ENCODE data around the gene INTS1. TPM values are rescaled to one million over a fixed set of nuclear protein-coding genes. Genes with fewer than 3 reads are reported as not detected.

Gene INTS1
- total and polyA plus RNA-seq, 2 of the 4 experiments (the other 2 are of a cell fraction): 9.3 to 40.1 TPM

DNA sequence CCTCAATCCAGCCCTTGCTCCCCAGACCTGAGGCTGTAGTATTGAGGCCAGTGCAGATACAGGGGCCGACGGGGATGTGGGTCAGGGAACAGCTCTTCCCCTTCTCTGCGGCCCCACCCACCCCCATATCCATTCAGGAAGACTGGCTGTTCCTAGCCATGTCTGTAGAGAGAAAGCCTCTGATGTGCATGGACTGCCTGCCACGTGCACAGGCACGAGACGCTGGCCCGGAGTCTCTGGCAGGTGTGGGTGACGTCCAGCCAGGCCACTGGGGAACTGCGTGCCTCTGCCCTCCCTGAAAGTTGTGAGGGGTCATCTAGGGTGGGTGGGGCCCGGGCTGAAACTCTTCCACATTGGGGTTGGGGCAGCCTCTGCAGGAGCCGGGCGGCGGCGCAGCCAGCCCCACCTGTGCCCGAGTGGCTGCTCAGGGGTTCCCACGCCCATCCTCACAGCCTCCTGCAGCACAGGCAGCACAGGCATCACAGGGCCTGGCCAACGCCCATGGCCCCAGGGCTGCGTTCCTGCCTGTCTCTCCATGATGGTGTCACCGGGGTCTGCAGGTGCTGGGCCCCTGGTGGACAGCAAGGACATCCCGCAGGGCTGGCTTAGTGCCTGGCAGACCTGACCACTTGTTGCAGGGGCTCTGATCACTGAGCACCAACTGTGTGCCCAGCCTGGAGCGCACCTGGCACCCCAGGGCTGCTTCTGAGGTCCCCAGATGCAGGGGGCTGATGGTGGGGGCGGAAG lies 72.4 kb downstream of the INTS1 start (continued):
- TF ChIP-seq, protein P1, sequence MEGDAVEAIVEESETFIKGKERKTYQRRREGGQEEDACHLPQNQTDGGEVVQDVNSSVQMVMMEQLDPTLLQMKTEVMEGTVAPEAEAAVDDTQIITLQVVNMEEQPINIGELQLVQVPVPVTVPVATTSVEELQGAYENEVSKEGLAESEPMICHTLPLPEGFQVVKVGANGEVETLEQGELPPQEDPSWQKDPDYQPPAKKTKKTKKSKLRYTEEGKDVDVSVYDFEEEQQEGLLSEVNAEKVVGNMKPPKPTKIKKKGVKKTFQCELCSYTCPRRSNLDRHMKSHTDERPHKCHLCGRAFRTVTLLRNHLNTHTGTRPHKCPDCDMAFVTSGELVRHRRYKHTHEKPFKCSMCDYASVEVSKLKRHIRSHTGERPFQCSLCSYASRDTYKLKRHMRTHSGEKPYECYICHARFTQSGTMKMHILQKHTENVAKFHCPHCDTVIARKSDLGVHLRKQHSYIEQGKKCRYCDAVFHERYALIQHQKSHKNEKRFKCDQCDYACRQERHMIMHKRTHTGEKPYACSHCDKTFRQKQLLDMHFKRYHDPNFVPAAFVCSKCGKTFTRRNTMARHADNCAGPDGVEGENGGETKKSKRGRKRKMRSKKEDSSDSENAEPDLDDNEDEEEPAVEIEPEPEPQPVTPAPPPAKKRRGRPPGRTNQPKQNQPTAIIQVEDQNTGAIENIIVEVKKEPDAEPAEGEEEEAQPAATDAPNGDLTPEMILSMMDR (conservative IDR thresholded peaks at IDR 0.05; ENCODE audit: low read depth, low read length): no peak
- TF ChIP-seq BHLHE40 (IDR thresholded peaks at IDR 0.05; ENCODE audit: low read depth, low read length): no peak
- no peak for TF ChIP-seq RAD21 (IDR thresholded peaks at IDR 0.05; ENCODE audit: low read length)
- TF ChIP-seq CEBPB (IDR thresholded peaks at IDR 0.05; ENCODE audit: low read depth, low read length): no peak

DNA sequence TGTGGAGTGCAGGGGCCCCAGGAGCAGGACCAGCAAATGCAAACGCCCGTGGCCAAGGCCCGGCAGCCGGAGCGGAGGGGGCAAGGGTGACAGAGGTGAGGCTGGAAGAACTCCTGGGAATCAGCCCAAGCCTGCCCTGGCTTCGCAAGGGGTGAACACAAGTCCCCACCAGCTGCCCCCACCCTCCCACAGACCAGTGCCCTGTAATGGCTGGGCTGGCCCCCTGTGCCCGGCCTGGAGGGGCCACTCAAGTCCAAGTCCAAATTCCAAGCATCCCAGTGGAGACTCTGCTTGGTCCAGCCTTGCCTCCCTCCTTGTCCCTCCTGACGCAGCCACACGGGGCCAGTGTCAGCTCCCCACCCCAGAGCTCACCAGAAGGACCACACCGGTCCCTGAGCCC lies 73.0 kb downstream of the INTS1 start:
- TF ChIP-seq CHD1 (IDR thresholded peaks at IDR 0.05; ENCODE audit: low read depth, low read length): no peak
- TF ChIP-seq POLR2A (IDR thresholded peaks at IDR 0.05; ENCODE audit: low read depth, low read length): no peak
- TF ChIP-seq RFX5 (IDR thresholded peaks at IDR 0.05; ENCODE audit: low read depth, low read length): no peak
- TF ChIP-seq RCOR1 (IDR thresholded peaks at IDR 0.05; ENCODE audit: insufficient replicate concordance, low read length): no peak
- no peak for TF ChIP-seq CEBPB (IDR thresholded peaks at IDR 0.05; ENCODE audit: low read depth, low read length)
- TF ChIP-seq NFE2L2 (IDR thresholded peaks at IDR 0.05; ENCODE audit: low read depth, low read length): no peak
- no peak for TF ChIP-seq MAZ (IDR thresholded peaks at IDR 0.05; ENCODE audit: borderline replicate concordance, low read depth, low read length)
- no peak for TF ChIP-seq MXI1 (IDR thresholded peaks at IDR 0.05; ENCODE audit: borderline replicate concordance, low read depth, low read length)
- no peak for TF ChIP-seq SMC3 (IDR thresholded peaks at IDR 0.05; ENCODE audit: low read depth, low read length)
- ATAC-seq (ENCODE audit: low read depth): no peak
- no peak overlapping the region for H2AK5ac ChIP-seq (ENCODE audit: low read depth, low read length)
- dilution Hi-C loops (cut with HindIII; ENCODE audit: low sequenced_read_pairs, unreplicated experiment) (no loop called here), intact Hi-C loops (cut with micrococcal nuclease) (no loop called here), in situ Hi-C loops (cut with MboI; ENCODE audit: low sequenced_read_pairs) (no loop called here)
- H3K27ac ChIP-seq (ENCODE audit: insufficient read depth, low read length): no peak overlapping the region
- no peak overlapping the region for H3K9ac ChIP-seq (ENCODE audit: low read depth, low read length)
- H3K18ac ChIP-seq (ENCODE audit: low read depth, low read length): no peak overlapping the region
- H2AK9ac ChIP-seq (replicated peaks; ENCODE audit: low read depth, low read length, poor library complexity): no peak overlapping the region
- POLR2A ChIA-PET (ENCODE audit: unreplicated experiment): no interaction called here
- H4K20me1 ChIP-seq (ENCODE audit: insufficient read depth, low read length): peaks cover 10% of the 10 kb centered on the region; the same call in 1 of the 2 replicates
- H3K79me1 ChIP-seq (ENCODE audit: low read depth in 1 of 2, low read length in 2 of 2): no peaks in the 10 kb centered on the region
- no peak overlapping the region for H4K5ac ChIP-seq (ENCODE audit: low read depth, low read length)
- no peak overlapping the region for H2BK15ac ChIP-seq (ENCODE audit: low read depth, low read length)
- no peaks in the 10 kb centered on the region for H3K9me1 ChIP-seq (ENCODE audit: insufficient read depth, low read length)
- H4K91ac ChIP-seq (ENCODE audit: insufficient read depth, low read depth, low read length): no peak overlapping the region
- H3K4me1 ChIP-seq (ENCODE audit: control insufficient read depth, insufficient read depth, low read length): no peaks in the 10 kb centered on the region
- H4K8ac ChIP-seq (ENCODE audit: low read depth in 2 of 2, low read length in 2 of 2): no peak overlapping the region
- H3K4me3 ChIP-seq (ENCODE audit: insufficient read depth, low read depth, low read length): no peak overlapping the region
- CTCF ChIA-PET: no interaction called here
- H3K36me3 ChIP-seq (ENCODE audit: control insufficient read depth, insufficient read depth, low read length): peaks cover 5% of the 10 kb centered on the region; the same call in 1 of the 2 replicates
- H2BK120ac ChIP-seq (ENCODE audit: low read depth, low read length): no peak overlapping the region
- no peaks in the 10 kb centered on the region for H3K27me3 ChIP-seq (ENCODE audit: control insufficient read depth, insufficient read depth, low read length)
- no peak overlapping the region for H3K23ac ChIP-seq (ENCODE audit: low read depth, low read length)
- H3K14ac ChIP-seq (replicated peaks; ENCODE audit: low read depth, low read length): no peak overlapping the region
- no peaks in the 10 kb centered on the region for H3K9me3 ChIP-seq (ENCODE audit: control insufficient read depth, insufficient read depth, low read length)
- H2BK20ac ChIP-seq (ENCODE audit: low read depth, low read length): no peak overlapping the region
- H3K4ac ChIP-seq (ENCODE audit: low read depth, low read length): no peak overlapping the region
- no peak overlapping the region for H2BK5ac ChIP-seq (ENCODE audit: low read depth, low read length, poor library complexity, severe bottlenecking)
- H3K56ac ChIP-seq (ENCODE audit: extremely low read depth, insufficient read depth, low read length): no peak overlapping the region
- DNase-seq: no peak
- H2AFZ ChIP-seq (replicated peaks; ENCODE audit: low read length, poor library complexity): no peak overlapping the region
- H3K4me2 ChIP-seq (ENCODE audit: low read depth, low read length): no peak overlapping the region
- no TSS peak for BruUV-seq (replicated peaks)
- 80% methylated on average over 1 of the region's 10 CpGs; no CpG with 5 or more reads in 1 of the 2 experiments for WGBS, 2 experiments (ENCODE audit: extremely low coverage in 2 of 2, insufficient read length in 1 of 2)

All from IMR-90 (cell line).